ENCODE data around the gene HUNK. TPM values are rescaled to one million over a fixed set of nuclear protein-coding genes. Genes with fewer than 3 reads are reported as not detected.
"Not testable (repeated sequence)": the region's sequence is repeated elsewhere in the genome, so short reads cannot be mapped to it uniquely, and the experiment has no call there.

HUNK gene
- total and polyA plus RNA-seq, 7 experiments from 2014 or later: 0.16 to 0.54 (median 0.30) TPM; not detected in 4

DNA sequence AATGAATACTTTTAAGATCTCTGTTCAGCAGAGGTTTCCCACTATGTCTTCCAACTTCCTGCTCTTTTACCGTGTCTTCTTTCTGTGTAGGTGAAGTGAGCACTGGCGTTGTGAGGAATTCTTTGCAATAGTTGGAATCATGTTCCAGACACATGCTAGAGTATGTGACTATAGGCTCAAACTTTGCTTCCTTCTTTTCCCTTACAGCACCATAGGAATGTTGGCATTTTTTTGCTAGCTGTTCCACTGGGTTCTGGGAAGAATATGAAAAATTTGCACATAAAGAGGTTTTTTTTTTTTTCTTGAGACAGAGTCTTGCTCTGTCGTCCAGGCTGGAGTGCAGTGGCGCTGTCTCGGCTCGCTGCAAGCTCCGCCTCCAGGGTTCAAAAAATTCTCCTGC, 15.7 kb upstream of the HUNK start:
- H3K27me3 ChIP-seq (ENCODE audit: control insufficient read depth in 2 of 2, insufficient read depth in 2 of 2, low read length in 2 of 2): no peaks in the 10 kb centered on the region
- H3K9me3 Mint-ChIP-seq: peaks cover 0 to 8% (median 1%) of the 10 kb centered on the region in 11 donors
- CTCF ChIA-PET: no interaction called here
- no peak overlapping the region for H3K4me3 Mint-ChIP-seq
- H3K4me1 ChIP-seq (ENCODE audit: control insufficient read depth in 2 of 2, insufficient read depth in 2 of 2, low read length in 2 of 2): no peaks in the 10 kb centered on the region
- POLR2A ChIA-PET: no interaction called here
- DNase-seq: no peak
- H3K4me1 Mint-ChIP-seq: no peaks in the 10 kb centered on the region
- no peaks in the 10 kb centered on the region for H3K36me3 ChIP-seq (ENCODE audit: control insufficient read depth in 2 of 3, insufficient read depth in 3 of 3, low read length in 3 of 3)
- H3K9me3 ChIP-seq (ENCODE audit: control insufficient read depth in 2 of 3, low read length in 3 of 3): no peaks in the 10 kb centered on the region
- ATAC-seq: no peak
- no peak overlapping the region for H3K27ac Mint-ChIP-seq
- H3K27ac ChIP-seq (ENCODE audit: low read depth, low read length): no peak overlapping the region
- H3K36me3 Mint-ChIP-seq: no peaks in the 10 kb centered on the region
- intact Hi-C loops (cut with micrococcal nuclease): no loop called here
- no peak overlapping the region for H3K4me3 ChIP-seq (ENCODE audit: low read length)
- H3K27me3 Mint-ChIP-seq: peaks cover 0 to 13% (median 10%) of the 10 kb centered on the region in 5 donors

DNA sequence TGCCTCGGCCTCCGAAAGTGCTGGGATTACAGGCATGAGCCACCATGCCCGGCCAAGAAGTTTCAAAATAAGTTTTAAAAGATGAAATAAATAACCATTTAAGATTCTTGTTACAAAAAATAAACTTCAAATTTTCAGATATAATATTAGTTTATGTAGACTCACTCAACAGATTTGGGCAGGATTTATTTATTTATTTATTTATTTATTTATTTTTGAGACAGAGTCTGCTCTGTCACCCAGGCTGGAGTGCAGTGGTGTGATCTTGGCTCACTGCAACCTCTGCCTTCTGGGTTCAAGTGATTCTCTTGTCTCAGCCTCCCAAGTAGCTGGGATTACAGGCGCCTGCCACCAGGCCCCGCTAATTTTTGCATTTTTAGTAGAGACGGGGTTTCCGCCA, 15.2 kb upstream of the HUNK start:
- H3K4me3 ChIP-seq (ENCODE audit: low read length); DNase-seq; CTCF ChIA-PET; H3K4me1 Mint-ChIP-seq; H3K27ac Mint-ChIP-seq; H3K27me3 ChIP-seq (ENCODE audit: control insufficient read depth in 2 of 2, insufficient read depth in 2 of 2, low read length in 2 of 2); H3K4me3 Mint-ChIP-seq; H3K9me3 Mint-ChIP-seq; H3K36me3 ChIP-seq (ENCODE audit: control insufficient read depth in 2 of 3, insufficient read depth in 3 of 3, low read length in 3 of 3); H3K27ac ChIP-seq (ENCODE audit: low read depth, low read length); H3K36me3 Mint-ChIP-seq; H3K4me1 ChIP-seq (ENCODE audit: control insufficient read depth in 2 of 2, insufficient read depth in 2 of 2, low read length in 2 of 2); H3K9me3 ChIP-seq (ENCODE audit: control insufficient read depth in 2 of 3, low read length in 3 of 3); intact Hi-C loops (cut with micrococcal nuclease); ATAC-seq; POLR2A ChIA-PET: not testable (repeated sequence)
- H3K27me3 Mint-ChIP-seq: peaks cover 0 to 16% (median 10%) of the 10 kb centered on the region in 5 donors

- Histone ChIP-seq H3K4me1 (ENCODE audit: control insufficient read depth in 2 of 2, insufficient read depth in 2 of 2, low read length in 2 of 2) (no peaks in the 10 kb centered on the region), H3K9me3 (ENCODE audit: control insufficient read depth in 2 of 3, low read length in 3 of 3) (no peaks in the 10 kb centered on the region), H3K4me3 (ENCODE audit: low read length) (no peak overlapping the region), H3K27me3 (ENCODE audit: control insufficient read depth in 2 of 2, insufficient read depth in 2 of 2, low read length in 2 of 2) (no peaks in the 10 kb centered on the region), H3K27ac (ENCODE audit: low read depth, low read length) (no peak overlapping the region), H3K36me3 (ENCODE audit: control insufficient read depth in 2 of 3, insufficient read depth in 3 of 3, low read length in 3 of 3) (no peaks in the 10 kb centered on the region)
- ChIA-PET POLR2A (no interaction called here), CTCF (no interaction called here)
- H3K27me3 Mint-ChIP-seq: peaks cover 0 to 20% (median 6%) of the 10 kb centered on the region in 5 donors
- no peaks in the 10 kb centered on the region for H3K4me1 Mint-ChIP-seq
- ATAC-seq: no peak
- no peak for DNase-seq
- H3K27ac Mint-ChIP-seq: no peak overlapping the region
- intact Hi-C loops (cut with micrococcal nuclease): loop anchor here in 1 of 2 donors (10.0 kb wide), 1 partner anchor 744 kb away; no protein-coding TSS in a partner anchor
- H3K4me3 Mint-ChIP-seq: no peak overlapping the region
- H3K9me3 Mint-ChIP-seq: peaks cover 0 to 3% (median 0%) of the 10 kb centered on the region in 11 donors
- H3K36me3 Mint-ChIP-seq: no peaks in the 10 kb centered on the region
Observed at GRCh38 chr21:31860851-31861250, 12.0 kb upstream of the HUNK start.

DNA sequence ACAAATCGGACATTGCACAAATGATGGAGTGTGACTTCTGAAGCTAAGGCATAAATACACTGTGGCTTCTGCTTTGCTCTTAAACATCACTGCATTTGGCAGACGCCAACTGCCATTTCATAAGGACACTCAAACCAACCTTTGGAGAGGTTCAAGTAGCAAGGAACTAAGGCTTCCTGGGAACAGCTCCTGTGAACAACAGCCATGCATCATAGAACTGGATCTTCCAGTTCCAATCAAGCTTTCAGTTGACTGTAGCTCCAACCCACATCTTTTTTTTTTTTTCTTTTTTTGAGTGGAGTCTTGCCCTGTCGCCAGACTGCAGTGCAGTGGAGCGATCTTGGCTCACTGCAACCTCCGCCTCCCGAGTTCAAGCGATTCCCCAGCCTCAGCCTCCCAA, 10.7 kb upstream of the HUNK start:
- peaks cover 0 to 20% (median 6%) of the 10 kb centered on the region in 5 donors for H3K27me3 Mint-ChIP-seq
- POLR2A ChIA-PET: no interaction called here
- Histone ChIP-seq H3K9me3 (ENCODE audit: control insufficient read depth in 2 of 3, low read length in 3 of 3) (no peaks in the 10 kb centered on the region), H3K4me3 (ENCODE audit: low read length) (no peak overlapping the region), H3K27me3 (ENCODE audit: control insufficient read depth in 2 of 2, insufficient read depth in 2 of 2, low read length in 2 of 2) (no peaks in the 10 kb centered on the region), H3K27ac (ENCODE audit: low read depth, low read length) (no peak overlapping the region), H3K4me1 (ENCODE audit: control insufficient read depth in 2 of 2, insufficient read depth in 2 of 2, low read length in 2 of 2) (no peaks in the 10 kb centered on the region), H3K36me3 (ENCODE audit: control insufficient read depth in 2 of 3, insufficient read depth in 3 of 3, low read length in 3 of 3) (no peaks in the 10 kb centered on the region)
- CTCF ChIA-PET: interaction anchor here (0.6 kb wide), 1 partner anchor 207 kb away, joined by 3 read pairs; no protein-coding TSS in a partner anchor
- intact Hi-C loops (cut with micrococcal nuclease): loop anchor here in 1 of 2 donors (10.0 kb wide), 1 partner anchor 743 kb away; no protein-coding TSS in a partner anchor
- H3K4me3 Mint-ChIP-seq: no peak overlapping the region
- H3K9me3 Mint-ChIP-seq: peaks cover 0 to 3% (median 0%) of the 10 kb centered on the region in 11 donors
- ATAC-seq (no peak), DNase-seq (no peak)
- H3K4me1 Mint-ChIP-seq: no peaks in the 10 kb centered on the region
- H3K27ac Mint-ChIP-seq: no peak overlapping the region
- H3K36me3 Mint-ChIP-seq: no peaks in the 10 kb centered on the region

DNA sequence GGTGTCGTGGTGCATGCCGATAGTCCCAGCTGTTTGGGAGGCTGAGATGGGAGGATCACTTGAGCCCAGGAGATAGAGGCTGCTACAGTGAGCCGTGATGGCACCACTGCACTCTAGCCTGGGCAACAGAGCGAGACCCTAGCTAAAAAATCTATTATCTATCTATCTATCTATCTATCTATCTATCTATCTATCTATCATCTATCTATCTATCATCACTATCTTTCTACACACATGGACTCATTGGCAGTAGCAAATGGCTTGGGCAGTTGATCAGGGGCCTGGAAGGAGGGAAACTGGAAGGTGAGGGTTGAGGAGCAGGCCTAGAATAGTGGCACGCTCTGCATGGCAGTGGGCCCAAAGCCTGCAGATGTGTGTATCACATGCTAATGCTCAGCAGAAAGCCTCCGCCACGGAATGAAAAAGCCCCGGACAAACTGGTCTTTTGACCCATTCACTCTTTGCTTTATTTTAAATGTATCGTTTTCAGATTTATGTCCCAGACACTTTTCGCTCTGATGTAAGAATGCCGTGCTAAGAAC, 7.3 kb upstream of the HUNK start:
- no peaks in the 10 kb centered on the region for H3K4me1 ChIP-seq (ENCODE audit: control insufficient read depth in 2 of 2, insufficient read depth in 2 of 2, low read length in 2 of 2)
- Mint-ChIP-seq H3K4me3 (no peak overlapping the region), H3K9me3 (peaks cover 0 to 3% (median 0%) of the 10 kb centered on the region in 11 donors), H3K4me1 (no peaks in the 10 kb centered on the region), H3K36me3 (no peaks in the 10 kb centered on the region), H3K27ac (no peak overlapping the region), H3K27me3 (peaks cover 10 to 34% (median 22%) of the 10 kb centered on the region in 5 donors)
- H3K27ac ChIP-seq (ENCODE audit: low read depth, low read length): no peak overlapping the region
- no peak for DNase-seq
- intact Hi-C loops (cut with micrococcal nuclease): loop anchor here in 1 of 2 donors (10.0 kb wide), 1 partner anchor 739 kb away; no protein-coding TSS in a partner anchor
- no peaks in the 10 kb centered on the region for H3K9me3 ChIP-seq (ENCODE audit: control insufficient read depth in 2 of 3, low read length in 3 of 3)
- CTCF ChIA-PET: interaction anchor here (0.8 kb wide), 1 partner anchor 9 kb away, joined by 3 read pairs; no protein-coding TSS in a partner anchor
- POLR2A ChIA-PET: no interaction called here
- H3K36me3 ChIP-seq (ENCODE audit: control insufficient read depth in 2 of 3, insufficient read depth in 3 of 3, low read length in 3 of 3): no peaks in the 10 kb centered on the region
- H3K27me3 ChIP-seq (ENCODE audit: control insufficient read depth in 2 of 2, insufficient read depth in 2 of 2, low read length in 2 of 2): no peaks in the 10 kb centered on the region
- no peak overlapping the region for H3K4me3 ChIP-seq (ENCODE audit: low read length)
- no peak for ATAC-seq

GRCh38 chr21:31866077-31866511, 6.7 kb upstream of the HUNK start:
- POLR2A ChIA-PET: no interaction called here
- intact Hi-C loops (cut with micrococcal nuclease): loop anchor here (1.0 to 10.0 kb wide), 3 partner anchors 392 to 739 kb away; no protein-coding TSS in a partner anchor
- no peaks in the 10 kb centered on the region for H3K27me3 ChIP-seq (ENCODE audit: control insufficient read depth in 2 of 2, insufficient read depth in 2 of 2, low read length in 2 of 2)
- Mint-ChIP-seq H3K4me1 (no peaks in the 10 kb centered on the region), H3K9me3 (no peaks in the 10 kb centered on the region), H3K27me3 (peaks cover 13 to 30% (median 23%) of the 10 kb centered on the region in 5 donors), H3K27ac (no peak overlapping the region), H3K36me3 (no peaks in the 10 kb centered on the region), H3K4me3 (no peak overlapping the region)
- no peak overlapping the region for H3K4me3 ChIP-seq (ENCODE audit: low read length)
- ATAC-seq: peak; percentile 72
- H3K9me3 ChIP-seq (ENCODE audit: control insufficient read depth in 2 of 3, low read length in 3 of 3): no peaks in the 10 kb centered on the region
- CTCF ChIA-PET: interaction anchor here (0.8 kb wide), 1 partner anchor 9 kb away, joined by 3 read pairs; no protein-coding TSS in a partner anchor
- no peak overlapping the region for H3K27ac ChIP-seq (ENCODE audit: low read depth, low read length)
- no peaks in the 10 kb centered on the region for H3K36me3 ChIP-seq (ENCODE audit: control insufficient read depth in 2 of 3, insufficient read depth in 3 of 3, low read length in 3 of 3)
- H3K4me1 ChIP-seq (ENCODE audit: control insufficient read depth in 2 of 2, insufficient read depth in 2 of 2, low read length in 2 of 2): no peaks in the 10 kb centered on the region
- peak; percentile 16 to 70 (median 47) for DNase-seq

DNA sequence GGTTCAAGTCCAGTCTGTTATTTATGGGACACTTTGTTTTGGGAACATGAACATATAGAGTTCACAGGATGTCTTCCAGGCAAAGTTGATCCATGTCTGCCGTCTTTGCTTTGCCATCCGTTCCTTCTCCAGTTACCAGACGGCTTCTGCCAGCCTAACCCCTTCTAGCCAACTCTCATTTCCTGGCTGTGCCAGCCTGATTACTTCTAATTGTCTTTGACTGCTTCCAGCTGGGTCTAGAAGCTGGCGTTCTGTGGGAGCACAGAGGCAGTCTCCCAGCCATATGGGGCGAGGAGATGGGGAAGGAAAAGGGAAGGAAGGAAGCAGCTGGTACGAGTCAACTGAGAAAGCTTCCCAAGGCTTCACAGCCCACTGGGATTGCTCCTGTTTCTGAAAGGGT, 3.1 kb upstream of the HUNK start:
- Histone ChIP-seq H3K27me3 (ENCODE audit: control insufficient read depth in 2 of 2, insufficient read depth in 2 of 2, low read length in 2 of 2) (peaks cover 0 to 4% of the 10 kb centered on the region in 2 donors), H3K36me3 (ENCODE audit: control insufficient read depth in 2 of 3, insufficient read depth in 3 of 3, low read length in 3 of 3) (no peaks in the 10 kb centered on the region), H3K9me3 (ENCODE audit: control insufficient read depth in 2 of 3, low read length in 3 of 3) (no peaks in the 10 kb centered on the region), H3K4me3 (ENCODE audit: low read length) (no peak overlapping the region), H3K27ac (ENCODE audit: low read depth, low read length) (no peak overlapping the region), H3K4me1 (ENCODE audit: control insufficient read depth in 2 of 2, insufficient read depth in 2 of 2, low read length in 2 of 2) (no peaks in the 10 kb centered on the region)
- DNase-seq (no peak), ATAC-seq (no peak)
- intact Hi-C loops (cut with micrococcal nuclease): loop anchor here (10.0 kb wide), 2 partner anchors 105 to 735 kb away; no protein-coding TSS in a partner anchor
- ChIA-PET CTCF (interaction anchor here (0.6 kb wide), 1 partner anchor 84 kb away, joined by 3 read pairs; no protein-coding TSS in a partner anchor), POLR2A (no interaction called here)
- no peak overlapping the region for H3K4me3 Mint-ChIP-seq
- no peak overlapping the region for H3K27ac Mint-ChIP-seq
- H3K27me3 Mint-ChIP-seq: peaks cover 32 to 42% (median 38%) of the 10 kb centered on the region in 5 donors
- no peaks in the 10 kb centered on the region for H3K9me3 Mint-ChIP-seq
- no peaks in the 10 kb centered on the region for H3K36me3 Mint-ChIP-seq
- H3K4me1 Mint-ChIP-seq: peaks cover 5 to 15% (median 11%) of the 10 kb centered on the region in 7 donors
